22Rv1 (cell line): Measurements from ENCODE around the gene FERMT1.

Experiments used
- CTCF ChIP-seq: fragments of 450-650 bp; IDR thresholded peaks from 2 replicates; pipeline ENCODE4 v1.5.1; 2017; ENCODE audit warnings: mild to moderate bottlenecking
- ZFX ChIP-seq: fragments of 450-650 bp; IDR thresholded peaks from 2 replicates; pipeline ENCODE4 v1.6.1; 2017; ENCODE audit warnings: antibody characterized with exemption, borderline replicate concordance

- no peak for TF ChIP-seq CTCF
- TF ChIP-seq ZFX = no peak
Observed at GRCh38 chr20:6126846-6127245, 4.0 kb upstream of the FERMT1 start.
